ENCODE measurements around the gene KHDC4.

KHDC4 gene

GRCh38 chr1:155976913-155977689, 42.9 kb upstream of the KHDC4 start (continued):
- no peak for TF ChIP-seq ZNF362 (tag by site-specific recombination; IDR thresholded peaks at IDR 0.05)
- TF ChIP-seq BCL11B (tag by site-specific recombination; IDR thresholded peaks at IDR 0.05; ENCODE audit: low read depth) = peak; percentile 70; the same call in 1 of the 2 replicates
- TF ChIP-seq BCL11A (tag by site-specific recombination; IDR thresholded peaks at IDR 0.05; ENCODE audit: low read depth) = 0 out of 2 replicates have a peak, but pooled peaks have one; percentile 55
- no peak for TF ChIP-seq ZNF596 (tag by site-specific recombination; IDR thresholded peaks at IDR 0.05)
- peak; percentile 70 for TF ChIP-seq ZBTB20 (tag by site-specific recombination; IDR thresholded peaks at IDR 0.05)
- peak; percentile 8; the same call in 1 of the 2 replicates for TF ChIP-seq KLF1 (tag by site-specific recombination; IDR thresholded peaks at IDR 0.05)
- no peak for TF ChIP-seq SP2 (tag by site-specific recombination; IDR thresholded peaks at IDR 0.05)
- no peak for TF ChIP-seq INSM2 (tag by site-specific recombination; IDR thresholded peaks at IDR 0.05)
- peak; percentile 47; the same call in 1 of the 2 replicates for TF ChIP-seq ZNF366 (tag by site-specific recombination; conservative IDR thresholded peaks at IDR 0.05)
- no peak for TF ChIP-seq ZNF629 (tag by site-specific recombination; IDR thresholded peaks at IDR 0.05)
- TF ChIP-seq SP7 (tag by site-specific recombination; IDR thresholded peaks at IDR 0.05) = peak; percentile 94
- no peak for TF ChIP-seq ZNF394 (tag by site-specific recombination; IDR thresholded peaks at IDR 0.05; ENCODE audit: borderline replicate concordance)
- TF ChIP-seq ZNF488 (tag by site-specific recombination; IDR thresholded peaks at IDR 0.05) = no peak
- no peak for TF ChIP-seq ZNF239 (tag by site-specific recombination; IDR thresholded peaks at IDR 0.05)
- no peak for TF ChIP-seq WT1 (tag by site-specific recombination; IDR thresholded peaks at IDR 0.05)
- no peak for TF ChIP-seq ZNF248 (tag by site-specific recombination; IDR thresholded peaks at IDR 0.05)

GRCh38 chr1:155976062-155976912, 42.1 kb upstream of the KHDC4 start:
- H3K27ac ChIP-seq (ENCODE audit: extremely low read depth, low read depth, low read length) = peak overlapping the region; percentile 97
- POLR2A ChIA-PET = interaction anchor here (0.5 to 4.4 kb wide), 13 partner anchors 11 to 237 kb away, joined by 3 to 28 read pairs (median 4); partner anchors contain the start of genes KHDC4 and RXFP4
- H3K36me3 ChIP-seq (ENCODE audit: control insufficient read depth in 2 of 2, insufficient read depth in 1 of 2, low read length in 2 of 2) = peaks cover 0 to 9% of the 10 kb centered on the region in 2 experiments; a peak in 2 of 3 replicates
- H3K4me3 ChIP-seq (ENCODE audit: low read depth, low read length) = peak overlapping the region; percentile 91
- H3K9me3 ChIP-seq (ENCODE audit: control insufficient read depth, insufficient read depth, low read depth, low read length) = no peaks in the 10 kb centered on the region
- peaks cover 36% of the 10 kb centered on the region for H3K4me1 ChIP-seq (ENCODE audit: control insufficient read depth, insufficient read depth, low read length)
- CTCF ChIA-PET = interaction anchor here (0.5 to 4.7 kb wide), 13 partner anchors 9 to 329 kb away, joined by 3 to 45 read pairs (median 3); no protein-coding TSS in a partner anchor
- TF ChIP-seq ZNF747 (tag by site-specific recombination; IDR thresholded peaks at IDR 0.05) (no peak), GLIS1 (tag by site-specific recombination; IDR thresholded peaks at IDR 0.05) (peak; percentile 93), ZNF416 (tag by site-specific recombination; IDR thresholded peaks at IDR 0.05) (no peak), SP7 (tag by site-specific recombination; IDR thresholded peaks at IDR 0.05) (peak; percentile 88), ZNF629 (tag by site-specific recombination; IDR thresholded peaks at IDR 0.05) (no peak), ZBTB21 (tag by site-specific recombination; IDR thresholded peaks at IDR 0.05) (peak; percentile 38; the same call in 1 of the 2 replicates), GFI1B (tag by site-specific recombination; IDR thresholded peaks at IDR 0.05) (no peak), ZNF221 (tag by site-specific recombination; IDR thresholded peaks at IDR 0.05; ENCODE audit: borderline replicate concordance) (no peak), ZSCAN30 (tag by site-specific recombination; IDR thresholded peaks at IDR 0.05) (peak; percentile 88), ZNF26 (tag by site-specific recombination; IDR thresholded peaks at IDR 0.05) (no peak), ZNF211 (tag by site-specific recombination; IDR thresholded peaks at IDR 0.05; ENCODE audit: low read depth) (no peak), KLF8 (tag by site-specific recombination; IDR thresholded peaks at IDR 0.05) (0 out of 2 replicates have a peak, but pooled peaks have one; percentile 15), KLF17 (tag by site-specific recombination; IDR thresholded peaks at IDR 0.05) (peak; percentile 36; the same call in 1 of the 2 replicates), ZNF549 (tag by site-specific recombination; IDR thresholded peaks at IDR 0.05) (no peak), ZNF791 (tag by site-specific recombination; IDR thresholded peaks at IDR 0.05) (no peak)

All from HEK293 (cell line).